HG03520 (cell line): ENCODE results near the gene SUGCT.
"Not testable (repeated sequence)": the region's sequence is repeated elsewhere in the genome, so short reads cannot be mapped to it uniquely, and the experiment has no call there.

Source experiments
- ATAC-seq: cut with Tn5 transposase; IDR thresholded peaks from one replicate; pipeline ENCODE4 v1.9.1; 2021; ENCODE audit warnings: mild to moderate bottlenecking, moderate library complexity; ENCODE audit not compliant: unreplicated experiment

The SUGCT gene

DNA sequence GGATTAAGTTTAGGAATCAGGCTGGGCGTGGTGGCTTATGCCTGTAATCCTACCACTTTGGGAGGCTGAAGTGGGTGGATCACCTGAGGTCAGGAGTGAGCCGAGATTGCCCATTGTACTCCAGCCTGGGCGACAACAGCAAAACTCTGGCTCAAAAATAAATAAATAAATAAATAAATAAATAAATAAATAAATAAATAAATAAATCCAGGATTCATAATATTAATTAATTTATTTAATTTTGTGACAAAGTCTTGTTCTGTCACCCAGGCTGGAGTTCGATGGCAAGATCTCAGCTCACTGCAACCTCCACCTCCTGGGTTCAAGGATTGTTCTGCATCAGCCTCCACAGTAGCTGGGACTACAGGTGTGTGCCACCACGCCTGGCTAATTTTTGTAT is 4.2 kb downstream of the SUGCT start:
- ATAC-seq, result no peak

DNA sequence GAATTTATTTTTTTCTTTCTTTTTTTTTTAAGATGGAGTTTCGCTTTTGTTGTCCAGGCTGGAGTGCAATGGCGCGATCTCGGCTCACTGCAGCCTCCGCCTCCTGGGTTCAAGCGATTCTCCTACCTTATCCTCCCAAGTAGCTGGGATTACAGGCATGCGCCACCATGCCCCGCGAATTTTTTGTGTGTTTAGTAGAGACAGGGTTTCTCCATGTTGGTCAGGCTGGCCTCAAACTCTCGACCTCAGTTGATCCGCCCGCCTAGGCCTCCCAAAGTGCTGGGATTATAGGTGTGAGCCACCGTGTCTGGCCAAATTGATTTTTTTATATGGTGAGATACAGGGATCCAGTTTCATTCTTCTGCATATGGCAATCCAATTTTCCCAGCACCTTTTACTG is 5.1 kb downstream of the SUGCT start:
- ATAC-seq, result not testable (repeated sequence)

GRCh38 chr7:40141916-40142315 is 7.1 kb downstream of the SUGCT start:
- not testable (repeated sequence) for ATAC-seq

DNA sequence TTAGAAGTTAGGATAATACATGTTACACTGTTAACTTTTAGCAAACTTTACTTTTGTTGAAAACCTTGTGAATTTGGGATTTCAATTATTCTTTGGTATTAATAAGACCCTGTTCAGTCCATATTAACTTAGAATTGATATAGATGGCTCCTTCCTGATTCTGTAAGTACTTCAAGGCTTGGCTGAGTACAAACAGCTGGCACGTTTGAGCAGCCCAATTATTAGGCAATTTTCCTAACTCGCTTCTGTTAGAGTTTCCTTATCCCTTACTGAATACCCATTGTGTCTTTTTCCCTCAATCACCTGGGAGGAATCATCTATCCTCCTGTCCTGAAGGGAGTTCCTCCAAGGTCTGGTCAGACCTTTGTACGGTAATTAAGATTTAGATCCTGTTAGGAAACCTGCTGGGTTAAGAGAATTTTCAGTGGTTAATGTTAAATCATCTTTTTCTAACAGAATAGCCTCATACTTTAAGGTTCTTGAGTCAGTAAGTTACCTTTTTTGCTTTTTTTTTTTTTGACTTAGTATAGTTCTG is 10.9 kb downstream of the SUGCT start:
- not testable (repeated sequence) for ATAC-seq

- ATAC-seq, result no peak
Observed at GRCh38 chr7:40147371-40148246, 12.8 kb downstream of the SUGCT start.

DNA sequence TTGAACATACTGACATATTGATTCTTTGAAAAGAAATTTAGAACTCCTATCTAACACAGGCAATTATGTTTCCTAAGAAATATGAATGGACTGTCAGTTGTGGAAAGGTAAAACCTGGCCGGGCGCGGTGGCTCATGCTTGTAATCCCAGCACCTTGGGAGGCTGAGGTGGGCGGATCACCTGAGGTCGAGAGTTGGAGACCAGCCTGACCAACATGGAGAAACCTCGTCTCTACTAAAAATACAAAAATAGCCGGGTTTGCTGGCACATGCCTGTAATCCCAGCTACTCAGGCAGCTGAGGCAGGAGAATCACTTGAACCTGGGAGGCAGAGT is 13.4 kb downstream of the SUGCT start:
- ATAC-seq, result not testable (repeated sequence)

- ATAC-seq, result no peak
Observed at GRCh38 chr7:40148671-40149070, 13.9 kb downstream of the SUGCT start.

- no peak for ATAC-seq
Observed at GRCh38 chr7:40151504-40151903, 16.7 kb downstream of the SUGCT start.

- ATAC-seq, result no peak
Observed at GRCh38 chr7:40156988-40157387, 22.2 kb downstream of the SUGCT start.

DNA sequence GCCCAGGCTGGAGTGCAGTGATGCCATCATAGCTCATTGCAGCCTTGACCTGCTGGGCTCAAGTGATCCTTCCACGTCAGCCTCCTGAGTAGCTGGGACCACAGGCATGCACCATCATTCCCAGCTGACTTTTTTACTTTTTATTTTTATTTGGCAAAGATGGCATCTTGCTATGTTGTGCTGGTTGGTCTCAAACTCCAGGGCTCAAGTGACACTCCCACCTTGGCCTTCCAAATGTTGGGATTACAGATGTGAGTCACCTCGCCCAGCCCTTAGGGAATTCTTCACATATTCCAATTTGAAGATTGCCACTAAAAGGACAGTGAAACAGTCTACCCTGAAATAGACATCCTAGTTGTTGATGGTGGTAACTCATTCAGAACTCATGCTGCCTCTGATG is 27.7 kb downstream of the SUGCT start:
- ATAC-seq, result no peak

DNA sequence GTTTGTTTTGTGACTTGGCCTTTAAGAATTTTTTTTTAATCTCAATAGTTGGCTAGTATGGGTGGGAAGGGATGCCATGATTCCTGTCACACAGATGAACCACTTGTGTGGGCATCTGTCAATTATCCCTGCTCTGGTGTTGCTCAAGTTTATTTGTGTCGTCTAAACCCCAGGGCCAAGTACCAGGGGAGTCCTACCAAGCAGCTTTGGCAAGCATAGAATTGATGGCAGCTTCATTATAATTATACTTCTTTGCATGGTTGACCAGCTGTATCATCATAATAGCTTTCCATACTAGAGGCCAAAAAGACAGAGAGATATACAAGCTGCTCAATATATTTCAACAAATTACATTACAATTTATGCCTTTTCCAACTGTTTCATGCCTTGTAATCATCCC is 30.4 kb downstream of the SUGCT start:
- ATAC-seq, result no peak

DNA sequence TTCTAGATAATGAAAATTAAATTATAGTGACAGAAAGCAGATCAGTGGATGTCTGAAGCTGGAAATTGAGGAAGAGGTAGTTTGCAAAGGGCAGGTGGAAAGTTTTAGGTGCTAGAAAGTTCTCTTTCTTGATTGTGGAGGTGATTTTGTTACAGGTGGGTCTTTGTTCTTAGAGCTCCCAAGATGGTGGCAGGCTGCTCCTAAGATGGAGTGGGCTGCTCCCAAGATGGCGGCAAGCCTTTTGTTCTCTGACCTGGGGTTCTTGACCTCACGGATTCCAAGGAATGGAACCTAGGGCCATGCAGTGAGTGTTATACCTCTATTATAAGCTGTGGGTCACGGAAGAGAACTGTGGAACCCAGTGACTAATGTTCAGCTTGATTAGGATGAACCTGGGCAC is 32.5 kb downstream of the SUGCT start:
- no peak for ATAC-seq

DNA sequence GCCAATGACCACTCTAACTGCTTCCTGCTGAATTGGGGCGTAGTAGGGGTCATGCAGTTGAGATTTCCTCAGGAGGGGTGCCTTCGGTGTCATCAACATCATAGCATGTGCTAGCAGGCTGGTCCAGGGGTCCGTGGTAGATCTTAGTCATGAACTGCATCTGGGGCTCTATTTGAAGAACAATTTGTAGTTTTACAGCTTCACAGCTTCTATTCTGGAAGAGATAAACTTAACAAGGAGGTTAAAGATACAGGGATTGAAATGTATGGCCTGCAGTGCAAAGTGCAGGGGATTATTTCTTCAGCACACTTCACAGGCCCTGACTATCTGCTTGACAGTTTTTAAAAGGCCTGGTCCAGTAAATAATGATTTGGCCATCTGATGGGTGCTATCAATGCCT is 33.5 kb downstream of the SUGCT start:
- ATAC-seq, result not testable (repeated sequence)

DNA sequence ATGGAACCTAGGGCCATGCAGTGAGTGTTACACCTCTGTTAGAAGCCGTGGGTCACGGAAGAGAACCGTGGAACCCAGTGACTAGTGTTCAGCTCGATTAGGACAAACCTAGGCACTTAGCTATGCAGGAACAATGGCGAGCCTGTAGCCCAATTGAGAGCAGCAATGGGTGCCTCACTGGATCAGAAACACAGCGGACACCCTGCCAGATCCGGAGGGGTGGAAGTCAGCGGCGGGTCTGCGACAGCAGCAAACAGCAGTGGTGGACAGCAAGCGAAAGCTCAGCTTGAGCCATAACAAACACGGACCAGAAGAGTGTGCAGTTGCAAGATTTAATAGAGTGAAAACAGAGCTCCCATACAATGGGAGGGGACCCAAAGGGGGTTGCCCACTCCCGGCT is 38.3 kb downstream of the SUGCT start:
- not testable (repeated sequence) for ATAC-seq

GRCh38 chr7:40175256-40175655 is 40.5 kb downstream of the SUGCT start:
- not testable (repeated sequence) for ATAC-seq

DNA sequence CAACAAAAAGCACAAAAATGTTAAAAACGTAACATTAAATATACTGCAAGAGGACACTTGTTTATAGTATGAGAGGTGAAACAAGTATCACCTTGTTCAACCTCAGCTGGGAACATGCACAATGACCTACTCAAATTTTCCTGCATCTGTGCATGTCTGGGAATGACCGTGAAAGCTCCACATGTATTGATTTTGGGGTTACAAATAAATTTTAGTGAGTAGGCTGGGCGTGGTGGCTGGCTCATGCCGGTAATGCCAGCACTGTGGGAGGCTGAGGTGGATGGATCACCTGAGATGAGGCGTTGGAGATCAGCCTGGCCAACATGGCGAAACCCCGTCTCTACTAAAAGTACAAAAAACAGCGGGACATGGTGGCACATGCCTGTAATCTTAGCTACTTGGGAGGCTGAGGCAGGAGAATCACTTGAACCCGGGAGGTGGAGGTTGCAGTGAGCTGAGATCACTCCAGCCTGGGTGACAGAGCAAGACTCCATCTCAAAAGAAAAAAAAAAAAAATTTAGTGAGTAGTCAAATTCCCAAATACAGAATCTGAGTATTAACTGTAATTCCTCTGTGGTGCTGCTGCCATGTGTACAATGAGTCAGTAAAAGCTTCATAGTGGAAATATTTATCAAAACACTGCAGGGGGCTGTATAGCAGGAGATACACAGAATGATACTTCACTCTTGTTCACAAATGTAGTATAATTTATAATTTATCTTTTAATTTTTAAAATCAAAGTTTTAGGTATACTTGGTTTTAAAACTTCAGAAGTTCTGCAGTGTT is 41.1 kb downstream of the SUGCT start:
- no peak for ATAC-seq

DNA sequence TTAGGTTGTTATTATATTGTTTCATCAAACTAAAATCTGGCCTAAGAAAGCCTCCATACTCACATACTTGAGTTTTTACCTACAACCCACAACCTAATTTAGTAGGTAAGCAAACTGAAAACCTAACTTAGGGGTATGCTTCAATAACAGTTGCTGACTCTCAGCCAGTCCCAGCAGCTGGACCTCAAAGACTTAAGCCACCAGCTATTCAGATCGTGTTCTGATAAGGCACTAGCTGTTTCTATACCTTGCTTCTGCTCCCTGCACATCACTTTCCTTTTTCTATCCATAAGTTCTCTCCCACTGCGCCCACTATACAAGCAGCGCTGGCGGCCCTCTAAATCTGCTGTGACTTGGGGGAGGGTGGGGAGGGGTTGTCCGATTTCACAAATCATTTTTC is 42.3 kb downstream of the SUGCT start:
- ATAC-seq, result no peak

- no peak for ATAC-seq
Observed at GRCh38 chr7:40182452-40182851, 47.6 kb downstream of the SUGCT start.

GRCh38 chr7:40186586-40186985 is 51.8 kb downstream of the SUGCT start:
- ATAC-seq, result no peak

- ATAC-seq, result no peak
Observed at GRCh38 chr7:40192036-40192435, 57.2 kb downstream of the SUGCT start.

GRCh38 chr7:40194745-40195144 is 59.9 kb downstream of the SUGCT start:
- no peak for ATAC-seq

DNA sequence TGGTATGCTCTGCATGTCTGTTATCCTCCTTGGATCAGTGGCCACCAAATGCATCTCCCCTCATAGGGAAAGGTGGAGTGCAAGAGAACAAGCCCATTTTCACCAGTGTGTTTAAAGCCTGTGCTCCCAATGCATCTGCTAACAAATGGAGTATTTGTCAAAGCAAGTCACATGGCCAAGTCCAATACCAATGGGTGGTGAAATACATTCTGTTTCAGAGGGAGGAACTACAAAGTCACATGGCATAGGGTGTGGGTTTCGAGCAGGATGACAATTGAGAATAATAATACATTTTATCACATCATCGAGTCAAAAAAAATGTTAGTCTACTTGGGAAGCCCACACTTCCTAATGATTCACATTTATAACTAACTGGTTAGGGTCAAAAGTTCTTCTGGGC is 62.7 kb downstream of the SUGCT start:
- no peak for ATAC-seq
